ENCODE results near the gene BOD1L2. TPM values are rescaled to one million over a fixed set of nuclear protein-coding genes. Genes with fewer than 3 reads are reported as not detected.
A peak's percentile ranks its signal among the peaks of the same experiment; 100 is the strongest.

Gene BOD1L2
- total and polyA plus RNA-seq, 2 of the 13 experiments (the other 11 are each of a cell fraction or from before 2014, with no cell fraction given), result not detected

- TF ChIP-seq HNF1A (IDR thresholded peaks at IDR 0.05; ENCODE audit: low read depth) (peak; percentile 33; the same call in 1 of the 2 replicates), HNF1A (CRISPR knock-in tag; IDR thresholded peaks at IDR 0.05; ENCODE audit: borderline replicate concordance) (peak; percentile 56; the same call in 1 of the 2 replicates), FOSL1 (CRISPR knock-in tag; IDR thresholded peaks at IDR 0.05; ENCODE audit: borderline replicate concordance) (no peak), NRL (CRISPR knock-in tag; IDR thresholded peaks at IDR 0.05; ENCODE audit: borderline replicate concordance) (no peak), ARNT (IDR thresholded peaks at IDR 0.05) (no peak), ZNF777 (CRISPR knock-in tag; IDR thresholded peaks at IDR 0.05) (no peak), CBFB (CRISPR knock-in tag; IDR thresholded peaks at IDR 0.05) (peak; percentile 41; the same call in 1 of the 2 replicates), ZSCAN29 (CRISPR knock-in tag; conservative IDR thresholded peaks at IDR 0.05) (no peak), RBM22 (optimal IDR thresholded peaks at IDR 0.05; ENCODE audit: low read length) (no peak), KLF6 (CRISPR knock-in tag; IDR thresholded peaks at IDR 0.05) (0 out of 2 replicates have a peak, but pooled peaks have one; percentile 50), ZNF33B (CRISPR knock-in tag; IDR thresholded peaks at IDR 0.05) (no peak), BCL6 (CRISPR knock-in tag; IDR thresholded peaks at IDR 0.05) (peak; percentile 72; the same call in 1 of the 2 replicates), TRIM24 (CRISPR knock-in tag; IDR thresholded peaks at IDR 0.05) (peak; percentile 70), ZNF557 (CRISPR knock-in tag; IDR thresholded peaks at IDR 0.05) (no peak), E2F5 (CRISPR knock-in tag; conservative IDR thresholded peaks at IDR 0.05) (no peak), NFRKB (IDR thresholded peaks at IDR 0.05) (no peak), MEIS1 (CRISPR knock-in tag; IDR thresholded peaks at IDR 0.05; ENCODE audit: borderline replicate concordance) (peak; percentile 94; the same call in 1 of the 2 replicates), ZNF547 (CRISPR knock-in tag; IDR thresholded peaks at IDR 0.05) (no peak), ZNF614 (CRISPR knock-in tag; IDR thresholded peaks at IDR 0.05; ENCODE audit: borderline replicate concordance) (peak; percentile 45; the same call in 1 of the 2 replicates), CENPX (CRISPR knock-in tag; IDR thresholded peaks at IDR 0.05) (no peak), ZNF10 (CRISPR knock-in tag; IDR thresholded peaks at IDR 0.05; ENCODE audit: borderline replicate concordance, low read depth) (no peak), PHF8 (CRISPR knock-in tag; IDR thresholded peaks at IDR 0.05) (no peak), SALL1 (CRISPR knock-in tag; IDR thresholded peaks at IDR 0.05) (peak; percentile 97), SRSF4 (IDR thresholded peaks at IDR 0.05; ENCODE audit: low read depth, low read length, poor library complexity, severe bottlenecking) (no peak), ZNF530 (CRISPR knock-in tag; IDR thresholded peaks at IDR 0.05; ENCODE audit: low read depth) (no peak), HNRNPK (IDR thresholded peaks at IDR 0.05; ENCODE audit: low read depth, low read length, poor library complexity, severe bottlenecking) (no peak)
Measured at GRCh38 chr18:57141208-57142129, 5.4 kb upstream of the BOD1L2 start (continued).
